ENCODE data around the gene SORT1. TPM values are rescaled to one million over a fixed set of nuclear protein-coding genes. Genes with fewer than 3 reads are reported as not detected.
"Not testable (repeated sequence)": the region's sequence is repeated elsewhere in the genome, so short reads cannot be mapped to it uniquely, and the experiment has no call there.

SORT1 gene
- polyA plus RNA-seq, 3 donors: 21.3 to 41.1 (median 35.3) TPM

- peaks cover 31 to 37% of the 10 kb centered on the region in 2 donors for H3K36me3 Mint-ChIP-seq
- Histone ChIP-seq H3K4me3 (replicated peaks in 1 of 3; ENCODE audit: low read depth in 2 of 3, low read length in 3 of 3) (peak overlapping the region in 1 of 3 experiments; percentile 35), H3K27me3 (ENCODE audit: control insufficient read depth in 2 of 2, insufficient read depth in 2 of 2, low read length in 2 of 2) (no peaks in the 10 kb centered on the region), H3K9me3 (replicated peaks in 1 of 2; ENCODE audit: control insufficient read depth in 1 of 2, insufficient read depth in 1 of 2, low read length in 2 of 2) (no peaks in the 10 kb centered on the region), H3K4me1 (ENCODE audit: control insufficient read depth in 1 of 2, insufficient read depth in 2 of 2, low read length in 2 of 2) (peaks cover 22 to 24% of the 10 kb centered on the region in 2 donors), H3K4me2 (replicated peaks; ENCODE audit: extremely low read depth, low read length, poor library complexity, severe bottlenecking) (peak overlapping the region; percentile 27), H3K27ac (ENCODE audit: low read depth in 1 of 2, low read length in 2 of 2) (peak overlapping the region in 1 of 2 donors; percentile 52), H3K36me3 (replicated peaks in 1 of 2; ENCODE audit: control insufficient read depth in 1 of 2, insufficient read depth in 2 of 2, low read length in 2 of 2) (peaks cover 17 to 30% of the 10 kb centered on the region in 2 donors), H2AFZ (ENCODE audit: insufficient read depth, low read depth, low read length, poor library complexity, severe bottlenecking) (peak overlapping the region; percentile 32), H4K20me1 (ENCODE audit: insufficient read depth, low read length) (no peaks in the 10 kb centered on the region), H3K79me2 (ENCODE audit: insufficient read depth, low read length) (no peaks in the 10 kb centered on the region), H3K9ac (ENCODE audit: insufficient read depth, low read length, poor library complexity, severe bottlenecking) (peak overlapping the region; percentile 28)
- intact Hi-C loops (cut with micrococcal nuclease): no loop called here
- H3K27me3 Mint-ChIP-seq (ENCODE audit: low read depth in 3 of 3): peaks cover 0 to 1% (median 0%) of the 10 kb centered on the region in 3 donors
- peak; percentile 15 to 28 (median 25) for DNase-seq
- peaks cover 27% of the 10 kb centered on the region for H3K4me1 Mint-ChIP-seq
- no peaks in the 10 kb centered on the region for H3K9me3 Mint-ChIP-seq
- peak overlapping the region in 1 of 2 donors; percentile 32 for H3K4me3 Mint-ChIP-seq
- TF ChIP-seq, protein P1, sequence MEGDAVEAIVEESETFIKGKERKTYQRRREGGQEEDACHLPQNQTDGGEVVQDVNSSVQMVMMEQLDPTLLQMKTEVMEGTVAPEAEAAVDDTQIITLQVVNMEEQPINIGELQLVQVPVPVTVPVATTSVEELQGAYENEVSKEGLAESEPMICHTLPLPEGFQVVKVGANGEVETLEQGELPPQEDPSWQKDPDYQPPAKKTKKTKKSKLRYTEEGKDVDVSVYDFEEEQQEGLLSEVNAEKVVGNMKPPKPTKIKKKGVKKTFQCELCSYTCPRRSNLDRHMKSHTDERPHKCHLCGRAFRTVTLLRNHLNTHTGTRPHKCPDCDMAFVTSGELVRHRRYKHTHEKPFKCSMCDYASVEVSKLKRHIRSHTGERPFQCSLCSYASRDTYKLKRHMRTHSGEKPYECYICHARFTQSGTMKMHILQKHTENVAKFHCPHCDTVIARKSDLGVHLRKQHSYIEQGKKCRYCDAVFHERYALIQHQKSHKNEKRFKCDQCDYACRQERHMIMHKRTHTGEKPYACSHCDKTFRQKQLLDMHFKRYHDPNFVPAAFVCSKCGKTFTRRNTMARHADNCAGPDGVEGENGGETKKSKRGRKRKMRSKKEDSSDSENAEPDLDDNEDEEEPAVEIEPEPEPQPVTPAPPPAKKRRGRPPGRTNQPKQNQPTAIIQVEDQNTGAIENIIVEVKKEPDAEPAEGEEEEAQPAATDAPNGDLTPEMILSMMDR (IDR thresholded peaks at IDR 0.05): no peak
- H3K27ac Mint-ChIP-seq: peak overlapping the region in 5 of 7 donors; percentile 21 to 85 (median 54)
- 30% methylated on average over 4 of the region's 14 CpGs for WGBS (ENCODE audit: insufficient coverage)
Observed at GRCh38 chr1:109307274-109308021, 90.3 kb downstream of the SORT1 start.

DNA sequence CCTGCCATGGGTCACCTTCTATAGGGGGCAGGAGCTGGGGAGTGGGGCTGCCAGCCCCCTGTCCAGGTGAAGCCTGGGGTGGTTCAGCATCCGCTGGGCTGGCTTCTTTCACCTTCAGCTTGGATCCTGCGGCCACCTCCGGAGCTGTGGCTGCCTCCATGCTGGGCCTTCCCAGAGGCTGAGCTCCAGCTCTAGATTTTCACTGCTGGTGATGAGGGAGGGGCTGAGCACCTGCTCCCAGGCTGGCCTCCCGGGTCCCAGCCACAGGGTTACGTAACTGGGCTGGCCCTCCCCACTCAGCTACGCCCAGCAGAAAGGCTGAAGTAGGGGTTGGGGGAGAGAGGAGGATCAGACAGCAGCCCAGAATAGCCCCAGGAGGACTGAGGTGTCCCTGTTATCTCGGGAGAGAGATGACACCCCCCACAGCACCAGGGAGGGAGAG, 90.9 kb downstream of the SORT1 start, which contains the start of gene MYBPHL:
MYBPHL (minus strand) TSS at position 180 of the 442 bp plus-strand sequence; CDS start at position 160, 20 bp downstream.
- Histone ChIP-seq H3K9ac (ENCODE audit: insufficient read depth, low read length, poor library complexity, severe bottlenecking) (peak within 1 kb of the TSS; percentile 28), H3K27me3 (ENCODE audit: control insufficient read depth in 2 of 2, insufficient read depth in 2 of 2, low read length in 2 of 2) (no peaks in the 10 kb centered on the region), H3K4me1 (ENCODE audit: control insufficient read depth in 1 of 2, insufficient read depth in 2 of 2, low read length in 2 of 2) (peaks cover 22 to 24% of the 10 kb centered on the region in 2 donors), H3K4me3 (replicated peaks in 1 of 3; ENCODE audit: low read depth in 2 of 3, low read length in 3 of 3) (peak within 1 kb of the TSS in 1 of 3 experiments; percentile 35), H3K4me2 (replicated peaks; ENCODE audit: extremely low read depth, low read length, poor library complexity, severe bottlenecking) (peak within 1 kb of the TSS; percentile 27), H2AFZ (ENCODE audit: insufficient read depth, low read depth, low read length, poor library complexity, severe bottlenecking) (peak within 1 kb of the TSS; percentile 32), H3K9me3 (replicated peaks in 1 of 2; ENCODE audit: control insufficient read depth in 1 of 2, insufficient read depth in 1 of 2, low read length in 2 of 2) (no peaks in the 10 kb centered on the region), H3K36me3 (replicated peaks in 1 of 2; ENCODE audit: control insufficient read depth in 1 of 2, insufficient read depth in 2 of 2, low read length in 2 of 2) (peaks cover 13 to 25% of the 10 kb centered on the region in 2 donors), H3K79me2 (ENCODE audit: insufficient read depth, low read length) (no peaks in the 10 kb centered on the region), H3K27ac (ENCODE audit: low read depth in 1 of 2, low read length in 2 of 2) (peak within 1 kb of the TSS in 1 of 2 donors; percentile 52), H4K20me1 (ENCODE audit: insufficient read depth, low read length) (no peaks in the 10 kb centered on the region)
- Mint-ChIP-seq H3K4me1 (peaks cover 27% of the 10 kb centered on the region), H3K36me3 (peaks cover 28 to 31% of the 10 kb centered on the region in 2 donors), H3K27me3 (ENCODE audit: low read depth in 3 of 3) (peaks cover 0 to 1% (median 0%) of the 10 kb centered on the region in 3 donors), H3K4me3 (peak within 1 kb of the TSS in 1 of 2 donors; percentile 32), H3K9me3 (no peaks in the 10 kb centered on the region), H3K27ac (peak within 1 kb of the TSS in 5 of 7 donors; percentile 21 to 85 (median 54))
- 92% methylated on average over 2 of the region's 7 CpGs for WGBS (ENCODE audit: insufficient coverage)
- DNase-seq: no peak
- TF ChIP-seq, protein P1 (IDR thresholded peaks at IDR 0.05): no peak
- intact Hi-C loops (cut with micrococcal nuclease): no loop called here

DNA sequence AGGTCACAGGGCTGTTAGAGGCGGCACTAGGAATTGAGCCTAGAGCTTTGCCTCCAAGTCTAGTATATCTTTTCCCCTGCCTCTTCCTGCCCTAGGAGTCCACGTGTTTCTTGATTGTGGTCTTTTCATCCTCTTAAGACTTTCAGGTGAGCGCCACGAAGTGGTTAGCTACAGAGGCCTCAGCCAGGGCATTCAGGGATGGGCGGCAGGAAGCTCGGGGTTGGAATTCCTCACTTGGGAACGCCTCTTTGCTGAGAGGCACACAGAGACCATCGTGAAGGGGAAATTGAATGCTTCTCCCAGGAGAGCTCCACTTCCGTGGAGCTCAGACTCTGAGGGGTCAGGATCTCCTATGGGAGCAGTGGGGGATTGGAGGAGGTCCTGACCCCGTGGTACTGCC, 91.7 kb downstream of the SORT1 start:
- Mint-ChIP-seq H3K36me3 (peaks cover 19 to 22% of the 10 kb centered on the region in 2 donors), H3K4me1 (peaks cover 27% of the 10 kb centered on the region)
- peaks cover 7 to 16% of the 10 kb centered on the region in 2 donors for H3K36me3 ChIP-seq (replicated peaks in 1 of 2; ENCODE audit: control insufficient read depth in 1 of 2, insufficient read depth in 2 of 2, low read length in 2 of 2)
- H3K27ac ChIP-seq (ENCODE audit: low read depth in 1 of 2, low read length in 2 of 2); H4K20me1 ChIP-seq (ENCODE audit: insufficient read depth, low read length); H3K27me3 ChIP-seq (ENCODE audit: control insufficient read depth in 2 of 2, insufficient read depth in 2 of 2, low read length in 2 of 2); H3K27me3 Mint-ChIP-seq (ENCODE audit: low read depth in 3 of 3); H3K4me2 ChIP-seq (replicated peaks; ENCODE audit: extremely low read depth, low read length, poor library complexity, severe bottlenecking); H3K79me2 ChIP-seq (ENCODE audit: insufficient read depth, low read length); H3K9ac ChIP-seq (ENCODE audit: insufficient read depth, low read length, poor library complexity, severe bottlenecking); DNase-seq; intact Hi-C loops (cut with micrococcal nuclease); H3K4me3 Mint-ChIP-seq; H3K9me3 Mint-ChIP-seq; H3K4me3 ChIP-seq (replicated peaks in 1 of 3; ENCODE audit: low read depth in 2 of 3, low read length in 3 of 3); H3K9me3 ChIP-seq (replicated peaks in 1 of 2; ENCODE audit: control insufficient read depth in 1 of 2, insufficient read depth in 1 of 2, low read length in 2 of 2); H3K27ac Mint-ChIP-seq; H2AFZ ChIP-seq (ENCODE audit: insufficient read depth, low read depth, low read length, poor library complexity, severe bottlenecking): not testable (repeated sequence)
- H3K4me1 ChIP-seq (ENCODE audit: control insufficient read depth in 1 of 2, insufficient read depth in 2 of 2, low read length in 2 of 2): peaks cover 22 to 24% of the 10 kb centered on the region in 2 donors
- WGBS (ENCODE audit: insufficient coverage): 90% methylated on average over 5 of the region's 10 CpGs
